SK-N-SH (cell line): ENCODE data around the gene ATF4. TPM values are rescaled to one million over a fixed set of nuclear protein-coding genes. Genes with fewer than 3 reads are reported as not detected.

ENCODE experiments used
- CTCF ChIA-PET: fragments of 300-600, 350-600 bp; formaldehyde crosslinking; extraction: SDS; loops from one replicate; lab custom pipeline; 2021; lab: Yijun Ruan, JAX
- POLR2A ChIA-PET: fragments of 350-600 bp; sonication (Branson Sonifier 250); formaldehyde crosslinking; extraction: SDS; loops from one replicate; lab custom pipeline; 2020; ENCODE audit warnings: antibody characterized with exemption, inconsistent platforms; lab: Yijun Ruan, JAX
- DNase-seq: peaks from one replicate; pipeline ENCODE4 v3.0.0; 2012
- H2AFZ ChIP-seq: fragments of 200-600 bp; sonication (generic); 2 replicates; pipeline ENCODE4 v1.8.1; 2016; ENCODE audit warnings: antibody characterized with exemption, mild to moderate bottlenecking, low read depth
- H3F3A ChIP-seq: fragments of 200-600 bp; sonication (generic); replicated peaks from 2 replicates; pipeline ENCODE3; 2016; ENCODE audit warnings: antibody characterized with exemption, mild to moderate bottlenecking; ENCODE audit not compliant: insufficient read depth
- H3K27ac ChIP-seq, 2 experiments: fragments of 200-500 bp in 1 of 2; fragments of 200-600 bp in 1 of 2; sonication (Bioruptor generic) in 1 of 2; sonication (generic), shearing (Covaris generic) in 1 of 2; 2 replicates each; pipeline versions ENCODE4 v1.5.1 to v1.6.1; 2014 to 2016; ENCODE audit warnings: low read depth in 2 of 2, inconsistent platforms in 1 of 2, low read length in 1 of 2, mild to moderate bottlenecking in 1 of 2, mixed read lengths in 1 of 2
- H3K27me3 ChIP-seq: fragments of 200-600 bp; sonication (generic), shearing (Covaris generic); 2 replicates; pipeline ENCODE4 v1.6.1; 2016; ENCODE audit warnings: mixed run types; ENCODE audit not compliant: insufficient read depth
- H3K36me3 ChIP-seq, 2 experiments: fragments of 200-500 bp in 1 of 2; fragments of 200-600 bp in 1 of 2; sonication (Bioruptor generic) in 1 of 2; sonication (generic) in 1 of 2; replicated peaks in 1 of 2; 2 replicates each; pipeline versions ENCODE3 to v1.5.1; 2014 to 2016; ENCODE audit warnings: low read length in 1 of 2, mild to moderate bottlenecking in 1 of 2; ENCODE audit not compliant: insufficient read depth in 2 of 2, control insufficient read depth in 1 of 2
- H3K4me1 ChIP-seq, 2 experiments: fragments of 200-500 bp in 1 of 2; fragments of 200-600 bp in 1 of 2; sonication (Bioruptor generic) in 1 of 2; sonication (generic), shearing (Covaris generic) in 1 of 2; 2 replicates each; pipeline versions ENCODE4 v1.5.1 to v1.6.1; 2014 to 2016; ENCODE audit warnings: low read depth in 1 of 2, low read length in 1 of 2, mixed run types in 1 of 2; ENCODE audit not compliant: insufficient read depth in 2 of 2, control insufficient read depth in 1 of 2
- H3K4me2 ChIP-seq: fragments of 200-600 bp; sonication (generic), shearing (Covaris generic); 2 replicates; pipeline ENCODE4 v1.6.1; 2017; ENCODE audit warnings: mixed run types
- H3K4me3 ChIP-seq, 2 experiments: fragments of 200-500 bp in 1 of 2; fragments of 200-600 bp in 1 of 2; sonication (Bioruptor generic) in 1 of 2; sonication (generic), shearing (Covaris generic) in 1 of 2; 2 replicates each; pipeline versions ENCODE4 v1.5.1 to v1.8.1; 2014 to 2016; ENCODE audit warnings: low read depth in 2 of 2, inconsistent platforms in 1 of 2, low read length in 1 of 2, mild to moderate bottlenecking in 1 of 2, mixed read lengths in 1 of 2, moderate library complexity in 1 of 2
- H3K79me2 ChIP-seq: fragments of 200-600 bp; sonication (generic); 2 replicates; pipeline ENCODE4 v1.8.1; 2017; ENCODE audit warnings: mild to moderate bottlenecking; ENCODE audit not compliant: insufficient read depth
- H3K9ac ChIP-seq: fragments of 200-600 bp; sonication (generic); 2 replicates; pipeline ENCODE4 v1.6.1; 2017; ENCODE audit warnings: mixed run types
- H3K9me2 ChIP-seq: fragments of 200-600 bp; sonication (generic); 2 replicates; pipeline ENCODE4 v1.6.1; 2017; ENCODE audit warnings: mixed run types
- H3K9me3 ChIP-seq: fragments of 200-600 bp; sonication (generic); 2 replicates; pipeline ENCODE4 v1.6.1; 2017; ENCODE audit warnings: mixed run types, mild to moderate bottlenecking, moderate library complexity
- H4K20me1 ChIP-seq: fragments of 200-600 bp; sonication (generic); 2 replicates; pipeline ENCODE4 v1.6.1; 2017; ENCODE audit warnings: mild to moderate bottlenecking, mixed run types; ENCODE audit not compliant: insufficient read depth
- EP300 ChIP-seq, 2 experiments: IDR thresholded peaks; 2 replicates each; pipeline versions ENCODE4 v1.4.0 to v1.6.1; 2012; ENCODE audit warnings: borderline replicate concordance in 1 of 2, low read depth in 1 of 2, low read length in 1 of 2
- EZH2phosphoT487 ChIP-seq: fragments of 200-600 bp; sonication (generic); IDR thresholded peaks from 2 replicates; pipeline ENCODE4 v1.6.1; 2017; ENCODE audit warnings: low read depth, mixed run types, mild to moderate bottlenecking, antibody characterized with exemption, moderate library complexity, borderline replicate concordance
- FOSL2 ChIP-seq: IDR thresholded peaks from 2 replicates; pipeline ENCODE4 v1.4.0; 2012; ENCODE audit warnings: low read depth, mild to moderate bottlenecking, moderate library complexity, borderline replicate concordance
- NFIC ChIP-seq: IDR thresholded peaks from 2 replicates; pipeline ENCODE4 v1.4.0; 2012; ENCODE audit warnings: borderline replicate concordance
- NRF1 ChIP-seq: IDR thresholded peaks from 2 replicates; pipeline ENCODE4 v1.6.1; 2012; ENCODE audit warnings: low read depth, mild to moderate bottlenecking, low read length
- REST ChIP-seq: IDR thresholded peaks from 2 replicates; pipeline ENCODE4 v1.6.1; 2012; ENCODE audit warnings: mild to moderate bottlenecking, low read depth, low read length, moderate library complexity
- RXRA ChIP-seq: IDR thresholded peaks from 2 replicates; pipeline ENCODE4 v1.4.0; 2012; ENCODE audit warnings: low read depth, mild to moderate bottlenecking, borderline replicate concordance
- USF2 ChIP-seq: fragments of 150-350 bp; IDR thresholded peaks from 2 replicates; pipeline ENCODE4 v1.6.1; 2017; ENCODE audit warnings: antibody characterized with exemption, low read length, low read depth, borderline replicate concordance
- WGBS: methylation state at CpG from one replicate; pipeline ENCODE4 v1.1.6; 2017; ENCODE audit warnings: low lambda C conversion rate; 5-methylcytosine and 5-hydroxymethylcytosine counted together
- polyA plus RNA-seq, 3 experiments: library from polyadenylated mRNA; depleted of rRNA; stranded (reverse); fragments of >200 nt; gene quantifications; 2 replicates each; pipeline ENCODE4 v1.2.3, GENCODE V29; 2012

ATF4 gene
- polyA plus RNA-seq, 1 of the 3 experiments (the other 2 are of a cell fraction): 375 TPM

GRCh38 chr22:39570665-39571064 lies 50.3 kb downstream of the ATF4 start, which contains the start of gene CACNA1I (continued):
- TF ChIP-seq REST (no peak), NRF1 (no peak), EZH2phosphoT487 (no peak), FOSL2 (no peak), NFIC (no peak), EP300 (IDR thresholded peaks at IDR 0.05; ENCODE audit: borderline replicate concordance in 1 of 2, low read depth in 1 of 2, low read length in 1 of 2) (no peak), USF2 (no peak)

- Histone ChIP-seq H3K36me3 (no peaks in the 10 kb centered on the region), H3K9ac (no peak overlapping the region), H3K27me3 (no peaks in the 10 kb centered on the region), H2AFZ (no peak overlapping the region), H3K27ac (no peak overlapping the region), H4K20me1 (no peaks in the 10 kb centered on the region), H3K4me2 (no peak overlapping the region), H3K9me3 (no peaks in the 10 kb centered on the region), H3K9me2 (no peaks in the 10 kb centered on the region), H3K79me2 (no peaks in the 10 kb centered on the region), H3F3A (no peaks in the 10 kb centered on the region), H3K4me3 (no peak overlapping the region), H3K4me1 (0 out of 4 replicates have a peak, but pooled peaks cover 0 to 9% of the 10 kb centered on the region in 2 experiments)
- no peak for DNase-seq
- CTCF ChIA-PET: no interaction called here
- no peak for TF ChIP-seq EP300 (IDR thresholded peaks at IDR 0.05; ENCODE audit: borderline replicate concordance in 1 of 2, low read depth in 1 of 2, low read length in 1 of 2)
- no peak for TF ChIP-seq RXRA
- POLR2A ChIA-PET: no interaction called here
- no CpG with 5 or more reads among the region's 1 CpG for WGBS
Observed at GRCh38 chr22:39571538-39571937, 51.2 kb downstream of the ATF4 start.

Other genes with a start within 250 kb of the ATF4 start
- gene RPL3, start 200.9 kb upstream of the ATF4 start, polyA plus RNA-seq (2012; rRNA removed): 4,089 and 4,976 TPM in 2 replicates
- 18.1 and 18.7 TPM in 2 replicates for gene SYNGR1, start 170.6 kb upstream of the ATF4 start, polyA plus RNA-seq (2012; rRNA removed)
- gene TAB1, start 120.8 kb upstream of the ATF4 start, polyA plus RNA-seq (2012; rRNA removed): 10.8 and 12.9 TPM in 2 replicates
- 0.16 and 0.21 TPM in 2 replicates for gene MGAT3, start 63.5 kb upstream of the ATF4 start, polyA plus RNA-seq (2012; rRNA removed)
- 7.5 and 7.7 TPM in 2 replicates for gene MIEF1, start 18.3 kb upstream of the ATF4 start, polyA plus RNA-seq (2012; rRNA removed)
- 77.3 and 97.2 TPM in 2 replicates for gene RPS19BP1, start 12.2 kb downstream of the ATF4 start, polyA plus RNA-seq (2012; rRNA removed)
- gene CACNA1I, start 50.2 kb downstream of the ATF4 start, polyA plus RNA-seq (2012; rRNA removed): under 0.01 TPM in 1 of 2 replicates, not detected in the other